GM18861 (cell line): ENCODE results near the gene AP2B1.

Experiments used
- ATAC-seq: cut with Tn5 transposase; IDR thresholded peaks from one replicate; pipeline ENCODE4 v1.9.1; 2021; ENCODE audit not compliant: unreplicated experiment

Gene AP2B1

GRCh38 chr17:35766489-35766877 is 179.4 kb downstream of the AP2B1 start:
- ATAC-seq = no peak

GRCh38 chr17:35766903-35767510 is 179.9 kb downstream of the AP2B1 start:
- no peak for ATAC-seq

GRCh38 chr17:35768797-35769196 is 181.7 kb downstream of the AP2B1 start:
- no peak for ATAC-seq

GRCh38 chr17:35769895-35770486 is 182.9 kb downstream of the AP2B1 start:
- no peak for ATAC-seq

GRCh38 chr17:35773129-35773528 is 186.0 kb downstream of the AP2B1 start:
- no peak for ATAC-seq

- ATAC-seq = no peak
Measured at GRCh38 chr17:35773679-35774425, 186.7 kb downstream of the AP2B1 start.

- ATAC-seq = no peak
Measured at GRCh38 chr17:35774499-35774898, 187.4 kb downstream of the AP2B1 start.

GRCh38 chr17:35775039-35775438 is 187.9 kb downstream of the AP2B1 start:
- no peak for ATAC-seq

GRCh38 chr17:35775583-35775982 is 188.5 kb downstream of the AP2B1 start:
- no peak for ATAC-seq
